ENCODE results near the gene KCNK5.

The KCNK5 gene

GRCh38 chr6:39152262-39152661 lies 77.0 kb downstream of the KCNK5 start:
- no peaks in the 10 kb centered on the region for H3K36me3 ChIP-seq (ENCODE audit: insufficient read depth)
- no peaks in the 10 kb centered on the region for H3K4me1 ChIP-seq (ENCODE audit: low read depth, poor library complexity, severe bottlenecking)
- no peak overlapping the region for H2AFZ ChIP-seq (ENCODE audit: low read depth)
- no peak overlapping the region for H3K4me3 ChIP-seq (IDR thresholded peaks at IDR 0.05; ENCODE audit: insufficient read depth, low read depth, low read length)
- H3K79me2 ChIP-seq (ENCODE audit: insufficient read depth, low read depth): no peaks in the 10 kb centered on the region
- H4K20me1 ChIP-seq (ENCODE audit: insufficient read depth): no peaks in the 10 kb centered on the region
- H3K27ac ChIP-seq: no peak overlapping the region
- no peaks in the 10 kb centered on the region for H3K27me3 ChIP-seq (ENCODE audit: insufficient read depth, low read depth)
- no peak for TF ChIP-seq CTCF (conservative IDR thresholded peaks at IDR 0.05; ENCODE audit: low read depth, low read length)
- H3K9ac ChIP-seq: no peak overlapping the region
- H3K4me2 ChIP-seq: no peak overlapping the region

- no peak for TF ChIP-seq CTCF (conservative IDR thresholded peaks at IDR 0.05; ENCODE audit: low read depth, low read length)
- Histone ChIP-seq H3K79me2 (ENCODE audit: insufficient read depth, low read depth) (no peaks in the 10 kb centered on the region), H3K27ac (no peak overlapping the region), H4K20me1 (ENCODE audit: insufficient read depth) (no peaks in the 10 kb centered on the region), H3K36me3 (ENCODE audit: insufficient read depth) (no peaks in the 10 kb centered on the region), H3K4me2 (no peak overlapping the region), H3K9ac (no peak overlapping the region), H2AFZ (ENCODE audit: low read depth) (no peak overlapping the region), H3K27me3 (ENCODE audit: insufficient read depth, low read depth) (no peaks in the 10 kb centered on the region), H3K4me3 (IDR thresholded peaks at IDR 0.05; ENCODE audit: insufficient read depth, low read depth, low read length) (no peak overlapping the region), H3K4me1 (ENCODE audit: low read depth, poor library complexity, severe bottlenecking) (no peaks in the 10 kb centered on the region)
Observed at GRCh38 chr6:39151211-39151610, 78.1 kb downstream of the KCNK5 start.

DNA sequence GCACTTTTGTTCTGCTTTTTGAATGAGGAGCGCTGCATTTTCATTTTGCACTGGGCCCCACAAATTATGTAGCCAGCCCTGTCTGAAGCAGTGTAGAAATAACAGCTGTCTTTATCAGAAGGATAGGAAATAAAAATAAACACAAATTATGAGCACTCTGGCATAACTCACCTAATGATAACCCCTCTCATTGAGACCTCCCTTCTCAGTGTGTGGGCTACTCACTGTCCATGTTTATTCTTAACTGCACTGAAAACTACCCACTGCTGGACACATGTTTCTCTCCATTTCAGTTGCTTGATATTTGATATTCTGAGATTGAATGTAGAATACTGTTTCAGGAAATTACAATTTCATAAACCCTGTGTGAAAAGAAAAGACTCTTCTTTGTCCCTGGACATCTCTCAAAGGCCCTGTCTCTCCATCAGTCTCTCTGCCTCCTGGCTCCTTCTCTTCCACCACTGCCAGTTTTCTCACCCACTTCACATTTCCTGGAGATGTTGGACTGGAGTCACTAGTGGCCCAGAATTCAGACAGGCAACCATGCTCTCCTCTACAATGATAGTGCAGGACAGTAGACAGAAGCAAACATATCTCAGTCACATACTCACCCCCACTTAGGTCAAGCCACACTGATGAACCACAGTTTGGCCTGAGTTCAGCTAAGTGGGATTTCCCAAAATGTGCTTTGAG lies 84.6 kb downstream of the KCNK5 start:
- Histone ChIP-seq H3K36me3 (ENCODE audit: insufficient read depth) (no peaks in the 10 kb centered on the region), H3K4me1 (ENCODE audit: low read depth, poor library complexity, severe bottlenecking) (no peaks in the 10 kb centered on the region)

GRCh38 chr6:39143238-39143930 lies 85.9 kb downstream of the KCNK5 start:
- no peak overlapping the region for H3K4me3 ChIP-seq (IDR thresholded peaks at IDR 0.05; ENCODE audit: insufficient read depth, low read depth, low read length)
- no peak overlapping the region for H3K4me2 ChIP-seq
- no peak overlapping the region for H3K9ac ChIP-seq
- H3K4me1 ChIP-seq (ENCODE audit: low read depth, poor library complexity, severe bottlenecking): no peaks in the 10 kb centered on the region
- no peak for TF ChIP-seq CTCF (conservative IDR thresholded peaks at IDR 0.05; ENCODE audit: low read depth, low read length)
- no peaks in the 10 kb centered on the region for H3K27me3 ChIP-seq (ENCODE audit: insufficient read depth, low read depth)
- H3K36me3 ChIP-seq (ENCODE audit: insufficient read depth): no peaks in the 10 kb centered on the region
- H3K79me2 ChIP-seq (ENCODE audit: insufficient read depth, low read depth): no peaks in the 10 kb centered on the region
- H2AFZ ChIP-seq (ENCODE audit: low read depth): no peak overlapping the region
- H4K20me1 ChIP-seq (ENCODE audit: insufficient read depth): no peaks in the 10 kb centered on the region
- H3K27ac ChIP-seq: no peak overlapping the region

More for the DNA sequence above, 84.6 kb downstream of the KCNK5 start:
- Histone ChIP-seq H4K20me1 (ENCODE audit: insufficient read depth) (no peaks in the 10 kb centered on the region), H3K27ac (no peak overlapping the region), H2AFZ (ENCODE audit: low read depth) (no peak overlapping the region), H3K79me2 (ENCODE audit: insufficient read depth, low read depth) (no peaks in the 10 kb centered on the region), H3K9ac (no peak overlapping the region), H3K27me3 (ENCODE audit: insufficient read depth, low read depth) (no peaks in the 10 kb centered on the region), H3K4me2 (no peak overlapping the region), H3K4me3 (IDR thresholded peaks at IDR 0.05; ENCODE audit: insufficient read depth, low read depth, low read length) (no peak overlapping the region)
- TF ChIP-seq CTCF (conservative IDR thresholded peaks at IDR 0.05; ENCODE audit: low read depth, low read length): no peak

All from KMS-11 (cell line).